T-cell (primary cell): Measurements from ENCODE around the gene TXNDC16. TPM values are rescaled to one million over a fixed set of nuclear protein-coding genes. Genes with fewer than 3 reads are reported as not detected.

Source experiments
- ATAC-seq, 4 experiments: fragments of 200-7000 bp in 3 of 4; fragments of 150-1000 bp in 1 of 4; cut with Tn5 transposase; replicated peaks in 1 of 4; 1 replicate in 3 of 4; 2 replicates in 1 of 4; pipeline ENCODE4 v1.10.0; 2021; ENCODE audit warnings: moderate library complexity in 3 of 4, mild to moderate bottlenecking in 2 of 4, moderate number of reproducible peaks in 1 of 4
- CTCF ChIA-PET, 2 donors: fragments of 300-600 bp; sonication (Branson Sonifier 250); formaldehyde crosslinking; loops; one replicate each; lab custom pipeline; 2022; ENCODE audit warnings: antibody characterized with exemption in 2 of 2; lab: Charles Lee
- POLR2A ChIA-PET, 2 donors: fragments of 300-600 bp; sonication (Branson Sonifier 250); formaldehyde crosslinking; loops; one replicate each; lab custom pipeline; 2022; ENCODE audit warnings: antibody characterized with exemption in 2 of 2; lab: Charles Lee
- DNase-seq, 35 experiments: peaks; one replicate each; pipeline versions ENCODE4 v3.0.0 to v3.0.0-alpha.2; 2013 to 2023
- H3K27ac ChIP-seq: one replicate; pipeline ENCODE4 v1.5.1; 2013; ENCODE audit warnings: low read length
- H3K27me3 ChIP-seq, 2 experiments: replicated peaks in 1 of 2; 1 replicate in 1 of 2; 2 replicates in 1 of 2; pipeline versions ENCODE4 v1.6.1 to v1.7.0; 2013; ENCODE audit warnings: low read length in 1 of 2, mixed read lengths in 1 of 2; ENCODE audit not compliant: control insufficient read depth in 2 of 2, insufficient read depth in 2 of 2; ENCODE audit errors: extremely low read depth in 1 of 2
- H3K36me3 ChIP-seq, 2 donors: 1 replicate in 1 of 2; 2 replicates in 1 of 2; pipeline versions ENCODE4 v1.6.1 to v1.7.0; 2013; ENCODE audit warnings: low read length in 1 of 2; ENCODE audit not compliant: control insufficient read depth in 2 of 2, insufficient read depth in 1 of 2; ENCODE audit errors: extremely low read depth in 1 of 2
- H3K4me1 ChIP-seq, 2 experiments: 1 replicate in 1 of 2; 2 replicates in 1 of 2; pipeline versions ENCODE4 v1.6.1 to v1.7.0; 2013; ENCODE audit warnings: low read length in 2 of 2, mixed read lengths in 1 of 2; ENCODE audit not compliant: insufficient read depth in 2 of 2, control insufficient read depth in 1 of 2; ENCODE audit errors: extremely low read depth in 1 of 2
- H3K4me3 ChIP-seq, 2 donors: 1 replicate in 1 of 2; 2 replicates in 1 of 2; pipeline versions ENCODE4 v1.5.1 to v1.7.0; 2013; ENCODE audit warnings: mild to moderate bottlenecking in 2 of 2, low read length in 1 of 2, moderate library complexity in 1 of 2; ENCODE audit not compliant: control insufficient read depth in 1 of 2; ENCODE audit errors: extremely low read depth in 1 of 2
- H3K9me3 ChIP-seq: 2 replicates; pipeline ENCODE4 v1.7.0; 2013
- H3K27ac Mint-ChIP-seq, 2 donors: one replicate each; pipeline ENCODE4 v1.8.0; 2020 to 2021; ENCODE audit warnings: mild to moderate bottlenecking in 2 of 2, mixed read lengths in 2 of 2
- H3K27me3 Mint-ChIP-seq, 2 donors: one replicate each; pipeline ENCODE4 v1.8.0; 2021 to 2022; ENCODE audit warnings: mixed read lengths in 2 of 2
- H3K36me3 Mint-ChIP-seq: one replicate; pipeline ENCODE4 v1.8.0; 2021; ENCODE audit warnings: mixed read lengths
- H3K4me1 Mint-ChIP-seq, 3 donors: one replicate each; pipeline ENCODE4 v1.8.0; 2020 to 2022; ENCODE audit warnings: mixed read lengths in 3 of 3, mild to moderate bottlenecking in 1 of 3
- H3K4me3 Mint-ChIP-seq, 3 donors: one replicate each; pipeline ENCODE4 v1.8.0; 2020 to 2022; ENCODE audit warnings: mild to moderate bottlenecking in 3 of 3, mixed read lengths in 3 of 3, moderate library complexity in 3 of 3
- H3K9me3 Mint-ChIP-seq, 3 donors: one replicate each; pipeline ENCODE4 v1.8.0; 2020 to 2022; ENCODE audit warnings: mixed read lengths in 3 of 3
- WGBS: methylation state at CpG from one replicate; pipeline ENCODE4 v1.1.5; 2013; ENCODE audit warnings: missing lambda C conversion rate; ENCODE audit not compliant: insufficient coverage; 5-methylcytosine and 5-hydroxymethylcytosine counted together
- total RNA-seq, 35 experiments: library from RNA in 6 of 35; stranded (reverse) in 6 of 35; fragments of 120-200 nt in 1 of 35; gene quantifications; one replicate each; pipeline versions ENCODE4 v1.2.1 to v1.2.4 and lab custom pipeline; 2013 to 2026

The TXNDC16 gene
- total RNA-seq, 5 donors from 2014 or later (not counting 1 experiment from before 2014, with no cell fraction given), result 6.0 to 12.4 (median 9.0) TPM

- Mint-ChIP-seq H3K9me3 (peaks cover 2 to 6% (median 3%) of the 10 kb centered on the region in 3 donors), H3K27me3 (no peaks in the 10 kb centered on the region), H3K4me1 (peaks cover 0 to 7% (median 6%) of the 10 kb centered on the region in 3 donors), H3K36me3 (peaks cover 50% of the 10 kb centered on the region), H3K4me3 (no peak overlapping the region), H3K27ac (no peak overlapping the region)
- no peaks in the 10 kb centered on the region for H3K4me1 ChIP-seq
- DNase-seq, result no peak
- no peaks in the 10 kb centered on the region for H3K9me3 ChIP-seq
- peaks cover 0 to 14% of the 10 kb centered on the region in 2 donors for H3K36me3 ChIP-seq
- no peak overlapping the region for H3K4me3 ChIP-seq
- POLR2A ChIA-PET, result no interaction called here
- H3K27ac ChIP-seq, result no peak overlapping the region
- no peaks in the 10 kb centered on the region for H3K27me3 ChIP-seq
- CTCF ChIA-PET, result interaction anchor here (0.6 to 1.1 kb wide), 2 partner anchors 11 to 93 kb away, joined by 3 to 5 read pairs; no protein-coding TSS in a partner anchor
- ATAC-seq, result no peak
These were observed 94.9 kb downstream of the TXNDC16 start for GRCh38 chr14:52457411-52457810.

GRCh38 chr14:52455291-52456088, 96.8 kb downstream of the TXNDC16 start:
- Mint-ChIP-seq H3K4me3 (no peak overlapping the region), H3K36me3 (peaks cover 60% of the 10 kb centered on the region), H3K27ac (no peak overlapping the region), H3K27me3 (no peaks in the 10 kb centered on the region), H3K4me1 (peaks cover 0 to 7% (median 6%) of the 10 kb centered on the region in 3 donors), H3K9me3 (peaks cover 0 to 6% (median 3%) of the 10 kb centered on the region in 3 donors)
- ChIA-PET POLR2A (no interaction called here), CTCF (no interaction called here)
- Histone ChIP-seq H3K36me3 (peaks cover 0 to 8% of the 10 kb centered on the region in 2 donors), H3K4me1 (no peaks in the 10 kb centered on the region), H3K4me3 (no peak overlapping the region), H3K9me3 (no peaks in the 10 kb centered on the region), H3K27ac (no peak overlapping the region), H3K27me3 (no peaks in the 10 kb centered on the region)
- no peak for ATAC-seq
- no peak for DNase-seq
- WGBS, result no CpG with 5 or more reads among the region's 3 CpGs

- WGBS, result no CpG with 5 or more reads among the region's 3 CpGs
- Histone ChIP-seq H3K9me3 (no peaks in the 10 kb centered on the region), H3K4me3 (no peak overlapping the region), H3K36me3 (peaks cover 12% of the 10 kb centered on the region in 2 donors), H3K27ac (no peak overlapping the region), H3K27me3 (no peaks in the 10 kb centered on the region), H3K4me1 (no peaks in the 10 kb centered on the region)
- CTCF ChIA-PET, result interaction anchor here in 1 of 2 donors (1.2 kb wide), 1 partner anchor 10 kb away, joined by 3 read pairs; no protein-coding TSS in a partner anchor
- H3K9me3 Mint-ChIP-seq, result peaks cover 3 to 17% (median 13%) of the 10 kb centered on the region in 3 donors
- no peak overlapping the region for H3K4me3 Mint-ChIP-seq
- POLR2A ChIA-PET, result interaction anchor here in 1 of 2 donors (0.5 kb wide), 1 partner anchor 293 kb away, joined by 4 read pairs; no protein-coding TSS in a partner anchor
- no peak for ATAC-seq
- H3K36me3 Mint-ChIP-seq, result peaks cover 77% of the 10 kb centered on the region
- no peak overlapping the region for H3K27ac Mint-ChIP-seq
- H3K4me1 Mint-ChIP-seq, result peaks cover 0 to 2% (median 0%) of the 10 kb centered on the region in 3 donors
- DNase-seq, result no peak
- H3K27me3 Mint-ChIP-seq, result no peaks in the 10 kb centered on the region
These were observed 105.1 kb downstream of the TXNDC16 start for GRCh38 chr14:52447236-52447635.

- Histone ChIP-seq H3K27me3 (no peaks in the 10 kb centered on the region), H3K4me1 (no peaks in the 10 kb centered on the region), H3K27ac (no peak overlapping the region), H3K9me3 (no peaks in the 10 kb centered on the region), H3K36me3 (peaks cover 12% of the 10 kb centered on the region in 2 donors), H3K4me3 (no peak overlapping the region)
- Mint-ChIP-seq H3K36me3 (peaks cover 69% of the 10 kb centered on the region), H3K27me3 (no peaks in the 10 kb centered on the region), H3K4me1 (peaks cover 0 to 2% (median 0%) of the 10 kb centered on the region in 3 donors), H3K27ac (no peak overlapping the region), H3K4me3 (no peak overlapping the region), H3K9me3 (peaks cover 3 to 17% (median 13%) of the 10 kb centered on the region in 3 donors)
- POLR2A ChIA-PET, result no interaction called here
- ATAC-seq (no peak), DNase-seq (no peak)
- CTCF ChIA-PET, result interaction anchor here in 1 of 2 donors (1.2 kb wide), 1 partner anchor 11 kb away, joined by 3 read pairs; no protein-coding TSS in a partner anchor
These were observed 106.0 kb downstream of the TXNDC16 start for GRCh38 chr14:52446355-52446754.

GRCh38 chr14:52443506-52443905, 108.8 kb downstream of the TXNDC16 start:
- no peak for DNase-seq
- POLR2A ChIA-PET, result interaction anchor here in 1 of 2 donors (0.5 kb wide), 1 partner anchor 52 kb away, joined by 3 read pairs; no protein-coding TSS in a partner anchor
- H3K36me3 Mint-ChIP-seq, result peaks cover 48% of the 10 kb centered on the region
- no peak overlapping the region for H3K4me3 ChIP-seq
- no peak overlapping the region for H3K27ac Mint-ChIP-seq
- no peak overlapping the region for H3K4me3 Mint-ChIP-seq
- no peaks in the 10 kb centered on the region for H3K27me3 ChIP-seq
- peaks cover 2 to 3% (median 2%) of the 10 kb centered on the region in 3 donors for H3K9me3 Mint-ChIP-seq
- H3K4me1 ChIP-seq, result no peaks in the 10 kb centered on the region
- CTCF ChIA-PET, result no interaction called here
- H3K9me3 ChIP-seq, result no peaks in the 10 kb centered on the region
- no peaks in the 10 kb centered on the region for H3K4me1 Mint-ChIP-seq
- H3K36me3 ChIP-seq, result peaks cover 12% of the 10 kb centered on the region in 2 donors
- ATAC-seq, result no peak
- H3K27me3 Mint-ChIP-seq, result no peaks in the 10 kb centered on the region
- H3K27ac ChIP-seq, result no peak overlapping the region

- Mint-ChIP-seq H3K36me3 (peaks cover 47% of the 10 kb centered on the region), H3K9me3 (no peaks in the 10 kb centered on the region), H3K4me1 (peaks cover 0 to 6% (median 1%) of the 10 kb centered on the region in 3 donors), H3K27ac (no peak overlapping the region), H3K27me3 (no peaks in the 10 kb centered on the region), H3K4me3 (no peak overlapping the region)
- Histone ChIP-seq H3K36me3 (peaks cover 12% of the 10 kb centered on the region in 2 donors), H3K4me3 (no peak overlapping the region), H3K27me3 (no peaks in the 10 kb centered on the region), H3K9me3 (no peaks in the 10 kb centered on the region), H3K27ac (no peak overlapping the region), H3K4me1 (no peaks in the 10 kb centered on the region)
- DNase-seq, result no peak
- ChIA-PET POLR2A (no interaction called here), CTCF (interaction anchor here in 1 of 2 donors (0.6 kb wide), 1 partner anchor 440 kb away, joined by 3 read pairs; no protein-coding TSS in a partner anchor)
- ATAC-seq, result no peak
- WGBS, result no CpG with 5 or more reads among the region's 1 CpG
These were observed 109.7 kb downstream of the TXNDC16 start for GRCh38 chr14:52442602-52443001.
